GM18511 (cell line): ENCODE results near the gene NOL7.

Experiments
- ATAC-seq: cut with Tn5 transposase; IDR thresholded peaks from one replicate; pipeline ENCODE4 v1.9.1; 2021; ENCODE audit warnings: mild to moderate bottlenecking, moderate library complexity; ENCODE audit not compliant: unreplicated experiment

Gene NOL7

DNA sequence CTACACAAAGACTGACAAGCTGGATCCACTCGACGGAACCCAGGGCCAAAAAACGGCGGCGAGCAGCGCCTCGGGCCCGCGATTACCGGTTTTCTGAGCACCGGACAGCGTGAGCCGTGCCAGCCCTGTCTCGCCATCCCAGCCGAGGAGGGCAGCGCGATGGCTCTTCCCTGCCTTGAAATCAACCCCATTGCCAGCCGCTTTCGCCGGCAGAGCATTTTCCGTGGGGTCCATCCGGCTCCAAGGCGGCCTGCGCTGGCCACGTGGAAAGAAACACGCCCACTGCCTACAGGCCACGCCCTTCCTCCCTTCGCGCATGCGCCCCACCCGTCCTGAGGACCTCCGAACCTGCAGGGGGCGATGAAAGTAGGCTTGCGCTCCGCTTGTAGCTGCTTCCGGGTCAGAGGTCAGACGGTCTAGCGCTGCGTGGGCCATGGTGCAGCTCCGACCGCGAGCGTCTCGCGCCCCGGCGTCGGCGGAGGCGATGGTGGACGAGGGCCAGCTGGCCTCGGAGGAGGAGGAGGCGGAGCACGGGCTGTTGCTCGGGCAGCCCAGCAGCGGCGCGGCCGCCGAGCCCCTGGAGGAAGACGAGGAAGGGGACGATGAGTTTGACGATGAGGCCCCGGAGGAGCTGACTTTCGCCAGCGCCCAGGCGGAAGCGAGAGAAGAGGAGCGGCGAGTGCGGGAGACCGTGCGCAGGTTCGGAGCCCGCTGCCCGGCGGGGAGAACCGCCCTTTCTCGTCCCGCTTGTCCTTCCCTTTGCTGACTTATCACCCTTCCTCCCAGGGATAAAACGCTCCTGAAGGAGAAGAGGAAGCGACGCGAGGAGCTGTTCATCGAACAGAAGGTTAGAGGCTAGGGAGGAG is at the start of gene NOL7:
NOL7 (plus strand) TSS at position 410 of the 866 bp plus-strand sequence; CDS start at position 434, 24 bp downstream.
- ATAC-seq = peak; percentile 92

DNA sequence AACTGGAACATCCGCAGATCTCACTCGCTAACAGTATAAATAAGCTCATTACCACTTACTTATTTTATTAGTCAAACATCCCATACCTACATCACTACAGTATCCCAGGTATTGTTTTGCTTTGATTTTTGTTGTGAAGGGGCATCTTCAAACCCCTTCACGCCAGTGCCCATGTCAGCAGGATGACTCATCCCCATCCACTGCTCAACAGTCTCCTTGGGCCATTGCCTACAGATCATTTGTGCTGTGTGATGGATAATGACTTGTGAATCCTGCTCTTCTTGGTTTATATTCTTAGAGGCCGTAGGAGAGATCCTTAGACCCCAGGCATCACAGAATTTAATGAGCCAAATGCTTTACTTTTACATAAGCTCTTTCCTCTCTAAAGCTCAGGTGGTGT is 49.2 kb upstream of the NOL7 start:
- ATAC-seq = no peak

DNA sequence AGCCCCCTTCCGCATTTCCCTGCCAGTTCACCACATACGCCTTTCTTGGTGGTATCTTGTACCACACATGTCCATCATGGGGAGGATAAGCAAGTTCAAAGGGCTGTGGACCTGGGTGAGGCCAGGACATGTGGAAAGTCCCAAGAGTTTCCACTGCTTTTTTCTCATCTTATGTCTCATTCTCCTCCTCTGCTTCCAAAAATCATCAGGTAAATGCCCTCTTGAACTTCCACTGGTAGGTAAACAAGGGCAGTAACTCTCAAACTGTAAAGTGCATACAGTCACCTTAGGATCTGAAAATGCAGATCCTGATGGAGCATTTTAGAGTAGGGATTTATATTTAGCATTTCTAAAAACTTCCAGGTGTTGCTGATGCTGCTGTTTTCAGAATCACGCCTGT is 48.6 kb upstream of the NOL7 start:
- ATAC-seq = no peak

DNA sequence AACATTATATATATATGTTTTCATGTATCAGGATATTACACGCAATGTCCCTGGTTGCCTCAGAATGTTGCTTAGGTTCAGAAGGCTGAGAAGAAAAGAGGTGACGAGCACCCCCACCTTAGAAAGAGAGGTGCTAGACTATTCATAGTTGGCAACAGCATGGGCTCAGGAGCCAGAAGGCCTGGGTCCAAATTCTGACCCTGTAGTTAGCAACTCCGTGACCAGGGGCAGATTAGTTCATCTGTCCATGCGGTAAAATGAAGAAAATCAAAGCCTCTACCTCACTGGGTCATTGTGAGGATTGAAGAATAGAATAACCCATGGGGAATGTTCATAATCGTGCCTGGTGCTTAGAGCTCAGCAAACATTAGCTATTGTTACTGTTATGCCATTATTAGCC is 46.2 kb upstream of the NOL7 start:
- no peak for ATAC-seq

DNA sequence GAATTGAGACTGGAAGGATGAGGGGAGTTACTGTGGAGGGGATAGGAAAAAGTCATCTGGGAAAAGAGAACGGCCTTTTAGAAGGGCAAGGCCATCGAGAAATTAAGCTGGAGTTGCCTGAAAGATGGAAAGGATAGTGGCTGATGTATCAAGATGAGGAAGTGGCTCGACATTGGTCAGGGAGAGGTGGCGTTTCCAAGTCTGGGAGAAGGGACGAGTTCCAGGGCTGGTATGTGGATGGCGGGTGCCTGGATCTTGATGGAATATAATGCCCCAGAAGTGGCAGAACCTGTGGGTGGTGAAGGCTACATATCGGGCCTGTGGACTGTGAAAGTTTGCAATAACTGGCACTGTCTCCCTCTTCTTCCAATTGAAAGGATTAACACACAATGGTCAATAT is 42.9 kb upstream of the NOL7 start:
- ATAC-seq = no peak

DNA sequence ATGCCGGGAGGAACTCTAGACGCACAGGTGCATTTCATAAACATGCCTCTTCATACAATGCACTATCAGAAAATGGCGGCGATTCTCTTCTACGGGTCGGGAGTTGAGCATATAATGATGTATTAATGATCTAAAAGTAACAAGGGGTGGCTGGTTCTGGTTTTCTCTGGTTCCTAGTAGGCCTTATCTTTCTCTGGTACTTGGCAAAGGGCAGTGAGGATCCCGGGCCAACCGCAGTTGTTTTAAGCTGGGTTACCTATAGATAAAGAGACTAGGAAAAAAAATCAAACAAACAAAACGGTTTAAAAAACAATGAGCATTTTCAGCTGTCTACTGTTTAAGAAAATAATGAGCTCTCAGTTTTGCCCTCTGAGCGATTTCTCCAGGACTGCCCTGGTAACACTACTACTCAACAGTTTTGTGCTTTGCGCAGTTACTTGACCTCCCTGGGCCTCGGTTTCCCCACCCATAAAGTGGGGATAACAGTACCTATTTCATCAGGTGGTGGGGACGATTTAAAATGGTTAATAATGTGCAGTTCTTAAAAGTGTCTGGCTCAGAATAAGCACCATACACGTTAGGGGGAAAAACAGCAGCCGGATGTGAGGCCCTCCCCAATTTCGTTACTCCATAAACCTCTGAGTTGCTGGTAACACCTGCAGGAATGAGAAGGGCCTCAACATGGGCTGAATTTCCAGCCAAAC is 42.0 kb upstream of the NOL7 start:
- ATAC-seq = no peak

DNA sequence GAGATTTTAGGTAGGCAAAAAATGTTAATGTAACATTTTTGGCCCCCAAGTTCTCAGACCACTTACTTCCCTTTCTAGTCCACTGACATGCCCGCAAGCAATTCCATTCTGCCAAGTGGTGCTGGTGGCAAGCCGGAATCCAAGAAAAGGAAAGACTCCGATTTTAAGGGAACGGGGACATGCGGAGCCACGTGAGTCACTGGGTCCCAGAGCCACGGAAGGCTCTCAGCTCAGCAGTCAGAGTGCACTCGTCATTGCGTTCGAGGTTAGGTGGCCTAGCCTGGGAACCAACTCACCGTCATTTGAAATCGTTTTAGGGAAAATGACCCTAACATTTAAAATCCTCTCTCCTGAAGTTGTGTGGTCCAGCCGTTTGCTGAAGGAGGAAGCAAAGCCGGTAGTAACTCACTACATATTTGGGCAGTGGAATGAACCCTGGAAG is 41.4 kb upstream of the NOL7 start:
- ATAC-seq = no peak

DNA sequence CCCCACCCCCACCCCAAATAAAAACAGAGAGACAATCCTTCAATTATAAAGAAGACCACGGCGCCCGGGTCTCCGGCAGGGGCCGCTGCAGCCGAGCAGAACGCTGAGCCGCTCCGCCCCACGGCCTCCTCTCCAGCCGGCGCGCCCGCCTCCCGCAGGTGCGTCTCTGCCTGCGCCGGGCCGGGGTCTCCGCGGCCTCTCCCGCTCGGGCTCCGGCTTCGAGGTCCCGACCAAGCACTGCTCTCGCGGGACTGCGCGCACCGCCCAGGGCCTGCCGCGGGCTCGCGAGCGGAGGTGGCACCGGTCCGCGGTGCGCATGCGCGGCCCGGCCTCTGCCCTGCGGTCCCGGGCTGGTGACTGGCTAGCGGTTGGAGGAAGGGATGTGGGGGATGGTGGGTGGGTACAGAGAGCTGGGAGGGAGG is 41.0 kb upstream of the NOL7 start:
- ATAC-seq = peak; percentile 75

DNA sequence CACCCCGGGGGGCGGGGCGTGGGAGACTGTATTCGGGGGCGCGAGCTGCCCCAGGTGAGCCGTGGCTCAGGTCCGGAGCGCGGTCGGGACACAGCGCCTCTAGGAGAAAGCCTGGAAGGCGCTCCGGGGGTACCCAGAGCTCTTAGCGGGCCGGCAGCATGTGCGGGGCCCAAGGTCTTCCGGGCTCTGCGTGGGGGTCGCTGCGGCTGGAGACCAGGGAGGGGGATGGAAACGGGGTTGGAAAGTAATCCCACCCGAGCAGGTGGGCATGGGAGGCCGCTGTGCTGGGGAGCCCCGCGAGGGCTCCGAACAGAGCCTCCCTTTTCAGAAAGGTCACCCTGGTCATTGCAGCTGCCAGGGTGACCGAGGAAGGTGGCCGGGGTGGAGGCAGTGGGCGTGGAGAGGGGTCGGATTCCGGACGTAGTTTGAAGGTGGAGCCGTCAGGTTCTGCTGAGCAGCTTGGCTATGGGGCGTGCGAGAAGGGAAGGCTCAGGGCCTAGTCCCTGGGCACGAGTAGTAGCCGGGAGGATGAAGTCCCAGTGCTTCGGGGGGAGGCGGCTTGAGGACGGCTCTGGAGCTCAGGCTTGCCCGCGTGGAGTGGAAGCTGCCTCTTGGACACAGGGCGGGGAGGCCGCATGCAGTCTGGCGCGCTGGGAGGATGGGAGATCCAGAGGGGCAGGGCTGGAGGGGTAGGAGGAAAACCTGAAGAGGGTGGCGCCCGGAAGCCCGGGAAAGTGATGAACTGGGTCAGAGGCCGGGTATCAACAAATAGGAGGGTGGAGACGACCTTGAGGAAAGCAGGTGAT is 40.4 kb upstream of the NOL7 start, which contains the start of gene SIRT5:
SIRT5 (plus strand) TSS at position 31 of the 806 bp plus-strand sequence. CDS start 9,510 bp downstream, outside the sequence.
- ATAC-seq = peak; percentile 84

DNA sequence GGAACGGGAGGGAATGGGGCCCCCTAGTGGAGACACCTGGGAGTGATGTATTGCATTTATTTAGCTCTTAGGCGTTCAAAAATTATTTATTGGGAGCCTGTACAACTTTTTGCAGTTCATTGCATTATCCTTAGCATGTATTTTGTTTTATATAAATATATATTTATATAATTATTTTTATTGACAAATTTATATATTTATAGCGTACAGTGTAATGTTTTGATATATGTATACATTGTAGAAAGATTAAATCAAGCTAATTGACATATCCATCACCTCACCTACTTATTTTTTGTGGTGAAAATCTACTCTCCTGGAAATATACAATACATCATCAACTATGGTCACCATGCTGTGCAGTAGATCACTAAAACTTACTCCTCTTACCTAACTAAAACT is 39.8 kb upstream of the NOL7 start:
- no peak for ATAC-seq

DNA sequence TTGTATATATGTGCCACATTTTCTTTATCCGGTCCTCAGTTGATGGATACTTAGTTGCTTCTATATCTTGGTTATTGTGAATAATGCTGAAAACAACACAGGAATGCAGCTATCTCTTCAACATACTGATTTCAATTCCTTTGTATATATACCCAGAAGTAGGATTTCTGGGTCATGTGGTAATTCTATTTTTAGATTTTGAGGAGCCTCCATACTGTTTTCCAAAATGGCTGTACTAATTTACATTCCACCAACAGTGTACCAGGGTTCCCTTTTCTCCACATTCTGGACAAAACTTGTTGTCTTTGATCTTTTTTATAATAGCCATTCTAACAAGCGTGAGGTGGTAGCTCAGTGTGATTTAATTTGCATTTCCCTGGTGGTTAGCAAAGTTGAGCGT is 39.1 kb upstream of the NOL7 start:
- no peak for ATAC-seq

DNA sequence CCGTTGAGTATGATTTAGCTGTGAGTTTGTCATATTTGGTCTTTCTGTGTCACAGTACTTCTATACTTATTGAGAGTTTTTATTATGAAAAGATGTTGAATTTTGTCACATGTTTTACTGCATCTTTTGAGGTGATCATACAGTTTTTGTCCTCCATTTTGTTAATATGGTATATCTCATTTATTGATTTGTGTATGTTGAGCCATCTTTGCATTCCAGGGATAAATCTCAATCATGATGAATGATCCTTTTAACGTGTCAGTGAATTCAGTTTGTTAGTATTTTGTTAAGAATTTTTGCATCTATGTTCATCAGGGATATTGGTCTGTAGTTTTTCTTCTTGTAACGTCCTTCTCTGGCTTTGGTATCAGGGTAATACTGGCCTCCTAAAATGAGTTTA is 37.2 kb upstream of the NOL7 start:
- no peak for ATAC-seq

DNA sequence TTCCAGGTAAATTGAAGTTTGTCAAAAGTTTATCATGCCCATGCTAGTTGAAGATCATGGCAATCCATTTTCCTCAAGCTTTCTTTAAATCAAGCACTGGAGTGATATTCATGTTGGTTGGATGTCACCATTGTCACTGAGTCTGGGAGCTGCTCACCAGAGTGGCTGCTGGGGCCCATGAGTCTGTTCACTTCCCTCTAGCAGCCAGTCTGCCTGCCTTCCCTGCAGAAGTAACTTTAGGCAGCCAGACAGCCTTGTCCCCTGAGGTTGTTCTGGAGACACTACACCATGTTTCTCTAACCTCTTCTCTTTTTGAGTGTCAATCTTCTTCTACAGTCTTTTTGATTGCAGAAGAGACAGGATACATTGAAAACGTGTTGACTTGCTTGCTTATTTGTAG is 35.2 kb upstream of the NOL7 start:
- no peak for ATAC-seq

DNA sequence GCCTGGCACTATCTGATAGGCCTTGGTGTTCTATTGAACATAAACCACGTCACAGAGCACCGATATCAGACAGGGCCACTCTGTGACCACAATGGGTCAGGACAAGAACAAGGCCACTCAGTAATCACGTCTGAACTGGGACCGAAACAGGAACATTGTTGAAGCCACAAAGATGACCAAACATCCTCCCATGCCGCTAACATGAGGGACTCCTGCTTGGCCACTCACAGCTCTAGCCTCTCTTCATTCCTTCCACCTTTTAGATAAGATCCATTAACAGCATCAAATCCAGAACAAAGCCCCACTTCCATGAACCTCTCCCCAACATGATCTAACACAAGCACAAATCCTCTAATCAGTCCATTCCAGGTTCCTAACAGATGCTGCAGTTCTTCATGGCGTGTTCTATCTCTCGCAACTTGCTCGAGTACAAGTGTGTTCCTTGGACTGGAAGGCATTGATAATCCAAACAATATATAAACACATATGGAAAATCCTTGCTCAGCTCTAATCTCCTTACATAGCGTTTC is 33.4 kb upstream of the NOL7 start:
- no peak for ATAC-seq

DNA sequence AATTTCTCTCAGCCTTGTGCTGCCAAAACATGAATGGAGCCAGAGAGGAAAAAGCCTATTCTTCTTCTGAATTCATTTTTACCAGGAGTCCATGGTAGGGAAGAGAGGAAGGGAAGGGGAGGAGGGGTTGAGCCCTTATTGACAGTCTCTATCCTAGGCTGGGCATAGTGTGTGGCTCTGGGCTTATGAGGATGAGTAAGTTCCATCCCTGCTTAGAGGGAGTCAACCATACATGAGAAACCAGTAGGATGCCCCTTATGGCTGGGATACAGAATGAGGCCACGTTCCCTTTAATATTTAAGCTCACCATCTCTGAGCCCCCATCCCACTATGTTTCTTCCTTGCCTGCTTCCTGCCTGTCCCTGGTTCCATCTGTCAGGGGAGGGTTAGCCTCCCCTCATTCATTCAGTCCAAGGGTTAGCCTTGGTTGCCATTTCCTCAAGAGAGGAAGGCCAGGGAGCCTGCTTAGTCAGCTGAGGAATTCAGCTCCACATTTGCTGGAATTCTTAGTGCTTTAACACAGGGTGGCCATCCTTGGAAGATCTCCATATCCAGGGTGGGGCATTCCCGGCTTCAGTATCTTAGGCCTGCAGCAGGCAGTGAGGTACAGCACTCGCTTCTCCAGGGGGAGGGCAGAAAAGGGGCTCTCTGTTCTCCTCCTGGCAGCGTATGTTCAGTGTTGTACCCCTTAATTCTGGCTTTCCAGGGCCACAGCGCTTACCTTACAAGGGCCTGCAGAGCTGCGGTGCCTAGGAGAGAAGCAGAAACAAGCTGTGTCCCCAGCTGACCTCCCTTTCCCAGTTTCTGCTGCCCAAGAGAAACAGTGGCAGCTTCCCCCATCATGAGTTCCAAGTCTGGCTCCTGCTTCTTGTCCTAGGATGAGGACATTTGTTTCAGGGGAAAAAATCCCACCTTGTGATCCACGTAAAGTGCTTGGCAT is 28.3 kb upstream of the NOL7 start:
- ATAC-seq = no peak

DNA sequence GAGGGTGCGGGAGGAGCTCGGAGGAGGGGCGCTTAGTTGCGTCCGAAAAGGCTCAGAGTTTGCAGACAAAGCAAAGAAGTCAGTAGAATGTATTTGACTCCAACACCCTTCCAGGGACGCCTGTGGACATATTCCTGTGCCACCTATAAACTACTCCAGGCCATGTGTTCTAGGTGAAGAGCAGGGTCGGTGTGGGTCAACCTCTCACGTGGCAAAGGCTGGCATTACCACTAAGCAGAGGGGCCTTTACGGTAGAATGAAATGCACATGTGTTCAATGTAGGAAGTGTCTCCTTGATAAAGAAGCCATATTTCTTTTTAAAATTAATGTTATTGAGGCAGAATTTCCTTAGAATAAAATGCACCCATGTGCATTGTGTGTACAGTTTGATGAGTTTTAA is 25.3 kb upstream of the NOL7 start:
- no peak for ATAC-seq

DNA sequence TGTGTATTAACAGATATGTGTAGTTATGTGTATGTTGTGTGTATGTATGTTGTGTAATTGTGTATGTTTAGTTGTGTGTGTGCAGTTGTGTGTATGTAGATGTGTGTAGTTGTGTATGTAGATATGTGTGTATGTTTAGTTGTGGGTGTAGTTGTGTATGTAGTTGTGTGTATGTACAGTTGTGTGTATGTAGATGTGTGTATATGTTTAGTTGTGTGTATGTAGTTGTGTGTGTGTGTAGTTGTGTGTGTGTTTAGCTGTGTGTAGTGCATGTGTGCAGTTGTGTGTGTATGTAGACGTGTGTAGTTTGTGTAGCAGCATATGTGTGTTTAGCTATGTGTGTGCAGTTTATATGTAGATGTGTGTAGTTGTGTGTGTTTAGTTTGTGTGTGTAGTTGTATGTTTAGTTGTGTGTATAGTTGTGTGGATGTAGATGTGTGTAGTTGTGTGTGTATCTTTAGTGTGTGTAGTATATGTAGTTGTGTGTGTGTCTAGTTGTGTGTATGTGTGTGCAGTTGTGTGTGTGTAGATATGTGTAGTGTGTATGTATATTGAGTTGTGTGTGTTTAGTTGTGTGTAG is 24.5 kb upstream of the NOL7 start:
- ATAC-seq = no peak

DNA sequence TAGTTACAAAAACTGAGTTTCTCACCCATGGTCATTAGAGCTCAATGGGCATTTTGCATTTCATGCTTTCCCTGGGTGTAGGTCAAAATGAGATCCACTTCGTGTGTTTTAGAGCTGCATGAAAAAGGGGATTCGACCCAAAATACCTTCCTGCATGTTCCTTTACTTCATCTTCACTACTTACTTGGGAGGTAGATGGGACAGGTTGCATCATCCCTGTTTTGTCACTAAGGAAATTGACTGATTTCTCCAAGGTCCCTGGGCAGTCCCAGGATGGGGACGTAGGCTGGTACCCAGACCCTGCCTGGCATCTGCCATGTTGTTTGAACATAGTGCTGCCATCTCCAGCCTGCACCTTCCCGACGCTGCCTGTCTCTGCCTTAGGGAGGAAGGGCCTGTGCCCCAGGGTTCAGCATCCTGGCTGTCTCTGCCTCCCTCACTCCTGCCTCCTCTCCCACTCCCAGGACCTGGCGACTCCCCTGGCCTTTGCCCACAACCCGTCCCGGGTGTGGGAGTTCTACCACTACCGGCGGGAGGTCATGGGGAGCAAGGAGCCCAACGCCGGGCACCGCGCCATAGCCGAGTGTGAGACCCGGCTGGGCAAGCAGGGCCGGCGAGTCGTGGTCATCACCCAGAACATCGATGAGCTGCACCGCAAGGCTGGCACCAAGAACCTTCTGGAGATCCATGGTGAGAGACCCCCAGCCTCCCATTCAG is 23.8 kb upstream of the NOL7 start:
- ATAC-seq = no peak

DNA sequence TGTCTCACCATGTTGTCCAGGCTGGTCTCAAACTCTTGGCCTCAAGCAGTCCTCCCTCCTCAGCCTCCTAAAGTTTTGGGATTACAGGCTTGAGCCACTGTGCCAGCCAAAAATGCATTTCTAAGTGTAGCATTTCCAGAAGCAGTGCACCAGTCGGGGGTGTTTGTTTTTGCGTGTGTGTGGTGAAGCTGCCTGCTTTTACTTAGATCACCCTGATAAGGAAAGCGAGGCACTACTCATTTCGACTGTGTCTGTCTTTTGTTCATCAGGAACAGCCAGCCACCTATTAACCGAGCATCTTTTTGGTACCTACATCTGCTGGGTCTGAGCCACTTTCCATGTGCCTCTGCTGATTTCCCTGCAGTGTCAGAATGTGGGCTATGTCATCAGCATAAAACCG is 22.0 kb upstream of the NOL7 start:
- no peak for ATAC-seq
